Spleen (tissue), 7 donors: ENCODE measurements around the gene POFUT1.

Source experiments
- POLR2A ChIP-seq, 3 donors: fragments of 450-650 bp; IDR thresholded peaks; one replicate each; pipeline ENCODE4 v1.5.1; 2017; ENCODE audit warnings: antibody characterized with exemption in 3 of 3, mild to moderate bottlenecking in 1 of 3
- TF ChIP-seq, protein P1 (sequence below), 11 experiments: fragments of 200-600 bp in 7 of 11; fragments of 450-650 bp in 4 of 11; sonication (generic) in 4 of 11; IDR thresholded peaks in 8 of 11; conservative IDR thresholded peaks in 3 of 11; 1 replicate in 7 of 11; 2 replicates in 4 of 11; pipeline versions ENCODE4 v1.4.0 to v1.8.0; 2016 to 2021; ENCODE audit warnings: antibody characterized with exemption in 11 of 11, inconsistent platforms in 4 of 11, mild to moderate bottlenecking in 1 of 11
- donor health status: DM: no; HTN: no; CAD: no; lungs with moderate emphysema.
- donor health status: DM: no; HTN: no; CAD: no.
- donor health status: DM: no; HTN: no; CAD: no.

DNA sequence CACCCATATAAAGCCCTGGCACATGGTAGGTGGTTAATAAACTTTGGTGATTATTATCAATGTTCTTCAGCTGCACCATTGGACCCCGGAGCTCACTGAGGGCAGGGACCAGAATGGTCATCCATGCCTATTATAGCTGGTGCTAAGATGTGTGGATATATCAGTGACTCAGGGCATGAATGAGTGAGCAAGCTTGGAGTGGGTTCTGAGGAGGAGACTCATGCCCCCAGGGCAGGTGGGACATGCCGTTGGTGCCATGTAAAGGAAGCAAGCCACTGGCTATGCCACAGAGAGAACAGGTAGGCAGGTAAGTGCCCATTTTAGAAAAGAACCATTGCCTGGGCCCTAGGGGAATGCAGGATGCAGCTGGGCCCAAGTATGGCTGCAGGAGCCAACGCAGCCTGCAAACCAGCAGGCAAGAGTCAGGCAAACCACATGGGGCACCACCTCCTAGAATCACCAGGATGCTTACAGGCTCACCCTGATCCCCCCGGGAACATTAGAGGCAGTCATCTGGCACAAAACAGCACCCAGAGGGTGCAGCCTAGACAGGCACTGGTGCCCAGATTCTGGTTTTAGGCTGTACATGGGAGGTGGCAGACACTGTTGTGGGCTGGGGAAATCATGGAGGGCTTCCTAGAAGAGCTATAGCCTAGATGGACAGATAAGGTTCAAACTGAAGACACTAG lies 23.6 kb upstream of the POFUT1 start:
- TF ChIP-seq POLR2A (IDR thresholded peaks at IDR 0.05) = no peak
- TF ChIP-seq, protein P1, sequence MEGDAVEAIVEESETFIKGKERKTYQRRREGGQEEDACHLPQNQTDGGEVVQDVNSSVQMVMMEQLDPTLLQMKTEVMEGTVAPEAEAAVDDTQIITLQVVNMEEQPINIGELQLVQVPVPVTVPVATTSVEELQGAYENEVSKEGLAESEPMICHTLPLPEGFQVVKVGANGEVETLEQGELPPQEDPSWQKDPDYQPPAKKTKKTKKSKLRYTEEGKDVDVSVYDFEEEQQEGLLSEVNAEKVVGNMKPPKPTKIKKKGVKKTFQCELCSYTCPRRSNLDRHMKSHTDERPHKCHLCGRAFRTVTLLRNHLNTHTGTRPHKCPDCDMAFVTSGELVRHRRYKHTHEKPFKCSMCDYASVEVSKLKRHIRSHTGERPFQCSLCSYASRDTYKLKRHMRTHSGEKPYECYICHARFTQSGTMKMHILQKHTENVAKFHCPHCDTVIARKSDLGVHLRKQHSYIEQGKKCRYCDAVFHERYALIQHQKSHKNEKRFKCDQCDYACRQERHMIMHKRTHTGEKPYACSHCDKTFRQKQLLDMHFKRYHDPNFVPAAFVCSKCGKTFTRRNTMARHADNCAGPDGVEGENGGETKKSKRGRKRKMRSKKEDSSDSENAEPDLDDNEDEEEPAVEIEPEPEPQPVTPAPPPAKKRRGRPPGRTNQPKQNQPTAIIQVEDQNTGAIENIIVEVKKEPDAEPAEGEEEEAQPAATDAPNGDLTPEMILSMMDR (IDR thresholded peaks at IDR 0.05 in 8 of 11, conservative IDR thresholded peaks at IDR 0.05 in 3 of 11) = no peak
